HL-60 (cell line): ENCODE results near the gene UBA7. TPM values are rescaled to one million over a fixed set of nuclear protein-coding genes. Genes with fewer than 3 reads are reported as not detected.

Source experiments
- microRNA-seq: library from miRNA; unstranded; fragments of <30 nt; microRNA quantifications from one replicate; pipeline ENCODE4, GENCODE V29; 2018

Gene UBA7

Small RNAs within 50 kb of the gene (microRNA-seq; reads per million reads assigned to microRNA genes)
- not detected for gene MIR5193
